Karpas-422 (cell line): ENCODE results near the gene FOXK1. TPM values are rescaled to one million over a fixed set of nuclear protein-coding genes. Genes with fewer than 3 reads are reported as not detected.

Experiments
- DNase-seq: peaks from one replicate; pipeline ENCODE4 v3.0.0-alpha.2; 2015
- H2AFZ ChIP-seq: fragments of 200-600 bp; sonication (generic); 2 replicates; pipeline ENCODE4 v1.6.1; 2014; ENCODE audit warnings: antibody characterized with exemption, low read length, mixed read lengths
- H3K27ac ChIP-seq: fragments of 200-600 bp; sonication (generic); 2 replicates; pipeline ENCODE4 v1.5.1; 2014; ENCODE audit warnings: mild to moderate bottlenecking, low read length, moderate library complexity
- H3K27me3 ChIP-seq: fragments of 200-600 bp; sonication (generic); 2 replicates; pipeline ENCODE4 v1.6.1; 2014; ENCODE audit warnings: low read length, mixed read lengths
- H3K36me3 ChIP-seq: fragments of 200-600 bp; sonication (generic); 2 replicates; pipeline ENCODE4 v1.6.1; 2014; ENCODE audit warnings: low read length, mixed read lengths; ENCODE audit not compliant: insufficient read depth
- H3K4me1 ChIP-seq: fragments of 200-600 bp; sonication (generic); 2 replicates; pipeline ENCODE4 v1.6.1; 2014; ENCODE audit warnings: mild to moderate bottlenecking, low read length, mixed read lengths
- H3K4me2 ChIP-seq: fragments of 200-600 bp; sonication (generic); 2 replicates; pipeline ENCODE4 v1.6.1; 2014; ENCODE audit warnings: low read length, low read depth, mild to moderate bottlenecking; ENCODE audit not compliant: poor library complexity, severe bottlenecking
- H3K4me3 ChIP-seq: fragments of 200-600 bp; sonication (generic); 2 replicates; pipeline ENCODE4 v1.5.1; 2014; ENCODE audit warnings: mild to moderate bottlenecking, antibody characterized with exemption, low read length, mixed read lengths
- H3K79me2 ChIP-seq: fragments of 200-600 bp; sonication (generic); 2 replicates; pipeline ENCODE4 v1.6.1; 2014; ENCODE audit warnings: mild to moderate bottlenecking, low read length, mixed read lengths
- H3K9ac ChIP-seq: fragments of 200-600 bp; sonication (generic); 2 replicates; pipeline ENCODE4 v1.6.0; 2014; ENCODE audit warnings: low read length
- H3K9me2 ChIP-seq: fragments of 200-600 bp; sonication (generic), shearing (Covaris generic); replicated peaks from 2 replicates; pipeline ENCODE4 v1.6.0; 2014; ENCODE audit warnings: mild to moderate bottlenecking, low read length, moderate library complexity; ENCODE audit not compliant: insufficient read depth
- H3K9me3 ChIP-seq: fragments of 300-700, 200-600 bp; sonication (generic); 2 replicates; pipeline ENCODE4 v1.6.1; 2014; ENCODE audit warnings: low read length, mixed read lengths
- H4K20me1 ChIP-seq: fragments of 200-600 bp; sonication (generic); 2 replicates; pipeline ENCODE4 v1.6.1; 2014; ENCODE audit warnings: mild to moderate bottlenecking, antibody characterized with exemption, low read length, low read depth; ENCODE audit not compliant: insufficient read depth
- total RNA-seq: library from RNA; depleted of rRNA; stranded (reverse); fragments of >200 nt; shearing (Covaris generic); gene quantifications from 2 replicates; pipeline ENCODE4 v1.2.3, GENCODE V29; 2014; ENCODE audit warnings: low replicate concordance

Gene FOXK1
- total RNA-seq, 1 experiment from 2014 or later: 20.3 TPM

GRCh38 chr7:4765776-4766490 is 83.8 kb downstream of the FOXK1 start:
- no peaks in the 10 kb centered on the region for H3K9me3 ChIP-seq
- no peak for DNase-seq
- no peaks in the 10 kb centered on the region for H4K20me1 ChIP-seq
- no peaks in the 10 kb centered on the region for H3K4me1 ChIP-seq
- no peaks in the 10 kb centered on the region for H3K9me2 ChIP-seq
- H3K36me3 ChIP-seq: no peaks in the 10 kb centered on the region; the same call in 1 of the 2 replicates
- no peak overlapping the region for H3K4me2 ChIP-seq
- no peaks in the 10 kb centered on the region for H3K27me3 ChIP-seq
- no peaks in the 10 kb centered on the region for H3K79me2 ChIP-seq
- no peak overlapping the region for H3K9ac ChIP-seq
- H2AFZ ChIP-seq: no peak overlapping the region
- no peak overlapping the region for H3K27ac ChIP-seq
- no peak overlapping the region for H3K4me3 ChIP-seq

GRCh38 chr7:4766666-4767519 is 84.8 kb downstream of the FOXK1 start:
- Histone ChIP-seq H3K27ac (no peak overlapping the region), H3K4me3 (no peak overlapping the region), H3K9me3 (no peaks in the 10 kb centered on the region), H3K27me3 (no peaks in the 10 kb centered on the region), H3K79me2 (no peaks in the 10 kb centered on the region), H4K20me1 (no peaks in the 10 kb centered on the region), H3K9me2 (no peaks in the 10 kb centered on the region), H2AFZ (no peak overlapping the region), H3K36me3 (no peaks in the 10 kb centered on the region; the same call in 1 of the 2 replicates), H3K4me1 (no peaks in the 10 kb centered on the region), H3K9ac (no peak overlapping the region), H3K4me2 (no peak overlapping the region)
- no peak for DNase-seq

- Histone ChIP-seq H3K79me2 (no peaks in the 10 kb centered on the region), H3K4me1 (peaks cover 8% of the 10 kb centered on the region), H2AFZ (no peak overlapping the region), H3K27ac (no peak overlapping the region), H3K36me3 (no peaks in the 10 kb centered on the region; the same call in 1 of the 2 replicates), H3K9ac (no peak overlapping the region), H4K20me1 (no peaks in the 10 kb centered on the region), H3K9me3 (no peaks in the 10 kb centered on the region), H3K4me3 (no peak overlapping the region), H3K4me2 (no peak overlapping the region), H3K9me2 (no peaks in the 10 kb centered on the region), H3K27me3 (no peaks in the 10 kb centered on the region)
- no peak for DNase-seq
Observed at GRCh38 chr7:4768597-4769569, 86.8 kb downstream of the FOXK1 start.

- H3K79me2 ChIP-seq: no peaks in the 10 kb centered on the region
- no peak overlapping the region for H3K4me3 ChIP-seq
- H3K27ac ChIP-seq: no peak overlapping the region
Observed at GRCh38 chr7:4769761-4770160, 87.7 kb downstream of the FOXK1 start.

GRCh38 chr7:4770886-4771285 is 88.8 kb downstream of the FOXK1 start:
- Histone ChIP-seq H3K4me3 (no peak overlapping the region), H3K79me2 (peaks cover 4% of the 10 kb centered on the region), H3K27me3 (no peaks in the 10 kb centered on the region), H2AFZ (no peak overlapping the region), H3K9me3 (no peaks in the 10 kb centered on the region), H3K9ac (no peak overlapping the region), H4K20me1 (no peaks in the 10 kb centered on the region; the same call in 1 of the 2 replicates), H3K36me3 (no peaks in the 10 kb centered on the region; the same call in 1 of the 2 replicates), H3K27ac (no peak overlapping the region), H3K4me1 (peaks cover 18% of the 10 kb centered on the region), H3K4me2 (no peak overlapping the region), H3K9me2 (no peaks in the 10 kb centered on the region)
- no peak for DNase-seq

More at GRCh38 chr7:4769761-4770160, 87.7 kb downstream of the FOXK1 start:
- no peak overlapping the region for H3K9ac ChIP-seq
- no peaks in the 10 kb centered on the region for H3K9me2 ChIP-seq
- no peaks in the 10 kb centered on the region for H3K27me3 ChIP-seq
- no peaks in the 10 kb centered on the region for H4K20me1 ChIP-seq
- no peak overlapping the region for H2AFZ ChIP-seq
- DNase-seq: no peak
- H3K36me3 ChIP-seq: no peaks in the 10 kb centered on the region; the same call in 1 of the 2 replicates
- no peak overlapping the region for H3K4me2 ChIP-seq
- H3K9me3 ChIP-seq: no peaks in the 10 kb centered on the region
- H3K4me1 ChIP-seq: peaks cover 17% of the 10 kb centered on the region

- Histone ChIP-seq H4K20me1 (no peaks in the 10 kb centered on the region; the same call in 1 of the 2 replicates), H3K9ac (no peak overlapping the region), H3K4me2 (no peak overlapping the region), H3K9me3 (no peaks in the 10 kb centered on the region), H3K79me2 (peaks cover 13% of the 10 kb centered on the region), H3K27ac (no peak overlapping the region), H2AFZ (no peak overlapping the region), H3K4me1 (peaks cover 25% of the 10 kb centered on the region), H3K36me3 (no peaks in the 10 kb centered on the region; the same call in 1 of the 2 replicates), H3K9me2 (no peaks in the 10 kb centered on the region), H3K4me3 (no peak overlapping the region), H3K27me3 (no peaks in the 10 kb centered on the region)
- no peak for DNase-seq
Observed at GRCh38 chr7:4771737-4772136, 89.6 kb downstream of the FOXK1 start.

GRCh38 chr7:4772306-4772705 is 90.2 kb downstream of the FOXK1 start:
- H3K79me2 ChIP-seq: peaks cover 17% of the 10 kb centered on the region
- no peaks in the 10 kb centered on the region; the same call in 1 of the 2 replicates for H3K36me3 ChIP-seq
- H3K27ac ChIP-seq: no peak overlapping the region
- no peak overlapping the region for H2AFZ ChIP-seq
- no peak for DNase-seq
- H4K20me1 ChIP-seq: no peaks in the 10 kb centered on the region; the same call in 1 of the 2 replicates
- no peaks in the 10 kb centered on the region for H3K27me3 ChIP-seq
- no peaks in the 10 kb centered on the region for H3K9me3 ChIP-seq
- no peaks in the 10 kb centered on the region for H3K9me2 ChIP-seq
- H3K4me1 ChIP-seq: peaks cover 29% of the 10 kb centered on the region
- H3K4me2 ChIP-seq: no peak overlapping the region
- H3K4me3 ChIP-seq: no peak overlapping the region
- no peak overlapping the region for H3K9ac ChIP-seq
